ENCODE measurements around the gene PTP4A2. TPM values are rescaled to one million over a fixed set of nuclear protein-coding genes. Genes with fewer than 3 reads are reported as not detected.

The PTP4A2 gene
- total and polyA plus RNA-seq, 10 of the 15 experiments (the other 5 are each of a cell fraction or from before 2014, with no cell fraction given): 180 to 909 (median 375) TPM

- 0 out of 2 replicates have a peak, but pooled peaks have one; percentile 3 for TF ChIP-seq BCL11A (IDR thresholded peaks at IDR 0.05; ENCODE audit: low read depth, low read length)
- TF ChIP-seq NFYB (IDR thresholded peaks at IDR 0.05; ENCODE audit: insufficient read depth, low read depth, low read length): peak; percentile 91
- TF ChIP-seq POLR2AphosphoS2 (IDR thresholded peaks at IDR 0.05; ENCODE audit: low read depth, low read length): no peak
- TF ChIP-seq REST (IDR thresholded peaks at IDR 0.05; ENCODE audit: low read depth, low read length): 0 out of 2 replicates have a peak, but pooled peaks have one; percentile 32
- TF ChIP-seq PBX3 (IDR thresholded peaks at IDR 0.05; ENCODE audit: insufficient replicate concordance, low read depth, low read length): no peak
- peak; percentile 92 for TF ChIP-seq DPF2 (IDR thresholded peaks at IDR 0.05)
- TF ChIP-seq HDGF (IDR thresholded peaks at IDR 0.05): peak; percentile 98
- TF ChIP-seq SMC3 (IDR thresholded peaks at IDR 0.05; ENCODE audit: borderline replicate concordance, low read length): no peak
- no peak for TF ChIP-seq ELK1 (IDR thresholded peaks at IDR 0.05; ENCODE audit: low read depth, low read length)
- peak; percentile 74; the same call in 1 of the 2 replicates for TF ChIP-seq EED (IDR thresholded peaks at IDR 0.05; ENCODE audit: low read depth)
- TF ChIP-seq CBFB (IDR thresholded peaks at IDR 0.05; ENCODE audit: low read depth): no peak; the same call in 1 of the 2 replicates
- no peak for TF ChIP-seq E2F8 (IDR thresholded peaks at IDR 0.05; ENCODE audit: low read depth, partially characterized antibody)
- TF ChIP-seq NR2C1 (IDR thresholded peaks at IDR 0.05): peak; percentile 64
- no peak for TF ChIP-seq RUNX3 (IDR thresholded peaks at IDR 0.05; ENCODE audit: low read length)
- no peak for TF ChIP-seq FOXK2 (IDR thresholded peaks at IDR 0.05)
- TF ChIP-seq BACH1 (IDR thresholded peaks at IDR 0.05; ENCODE audit: borderline replicate concordance): peak; percentile 77
- peak; percentile 82 to 83 for TF ChIP-seq IKZF2 (IDR thresholded peaks at IDR 0.05)
- TF ChIP-seq ZBTB4 (CRISPR knock-in tag; IDR thresholded peaks at IDR 0.05): no peak
Observed at GRCh38 chr1:31938184-31938975, at the start of gene PTP4A2 (continued).

Measured in GM12878 (cell line).